HG03135 (cell line): Measurements from ENCODE around the gene NSMCE1.

Experiments
- ATAC-seq: cut with Tn5 transposase; IDR thresholded peaks from one replicate; pipeline ENCODE4 v1.9.1; 2021; ENCODE audit warnings: mild to moderate bottlenecking, moderate library complexity; ENCODE audit not compliant: unreplicated experiment

NSMCE1 gene

DNA sequence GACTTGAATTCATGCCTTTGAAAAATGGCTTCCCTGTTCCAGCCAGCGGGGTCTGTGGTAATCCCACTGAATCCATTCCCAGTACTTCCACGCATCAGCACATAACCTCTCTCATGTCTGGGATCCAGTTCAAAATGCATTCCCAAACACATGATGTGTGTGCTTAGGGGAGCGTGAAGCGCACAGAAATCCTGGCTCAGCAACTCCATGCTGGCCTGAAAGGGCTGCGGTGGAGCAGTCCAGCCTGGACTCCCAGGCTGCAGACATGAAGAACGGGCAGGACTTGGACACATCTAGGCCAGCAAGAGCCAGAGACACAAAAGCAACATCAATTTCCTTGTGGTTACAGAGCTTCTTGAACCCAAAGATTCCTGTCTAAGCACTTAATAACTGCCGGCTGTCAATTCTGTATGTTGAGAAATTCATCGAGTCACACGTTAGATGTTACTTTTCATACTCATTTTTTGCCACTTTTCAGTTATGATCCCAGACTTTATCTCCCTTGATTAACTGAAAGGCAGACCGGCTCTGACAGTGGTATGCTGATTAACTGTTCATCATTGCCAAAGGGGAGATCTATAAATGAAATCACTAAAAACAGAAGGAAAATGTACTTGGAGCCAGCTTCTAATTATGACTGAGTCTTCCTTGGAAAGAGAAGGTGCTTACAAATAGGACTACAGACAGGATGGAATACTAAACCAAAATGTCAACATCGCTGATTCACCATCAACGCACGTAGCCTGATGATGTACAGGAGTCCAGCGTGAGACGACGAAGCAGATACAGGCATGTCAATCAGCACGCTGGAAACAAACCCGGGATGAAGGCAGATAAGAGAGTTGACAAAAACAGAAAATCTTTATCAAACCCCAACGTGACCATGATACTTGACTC lies 23.0 kb downstream of the NSMCE1 start:
- ATAC-seq = no peak

GRCh38 chr16:27244363-27244755 lies 24.2 kb downstream of the NSMCE1 start:
- no peak for ATAC-seq

DNA sequence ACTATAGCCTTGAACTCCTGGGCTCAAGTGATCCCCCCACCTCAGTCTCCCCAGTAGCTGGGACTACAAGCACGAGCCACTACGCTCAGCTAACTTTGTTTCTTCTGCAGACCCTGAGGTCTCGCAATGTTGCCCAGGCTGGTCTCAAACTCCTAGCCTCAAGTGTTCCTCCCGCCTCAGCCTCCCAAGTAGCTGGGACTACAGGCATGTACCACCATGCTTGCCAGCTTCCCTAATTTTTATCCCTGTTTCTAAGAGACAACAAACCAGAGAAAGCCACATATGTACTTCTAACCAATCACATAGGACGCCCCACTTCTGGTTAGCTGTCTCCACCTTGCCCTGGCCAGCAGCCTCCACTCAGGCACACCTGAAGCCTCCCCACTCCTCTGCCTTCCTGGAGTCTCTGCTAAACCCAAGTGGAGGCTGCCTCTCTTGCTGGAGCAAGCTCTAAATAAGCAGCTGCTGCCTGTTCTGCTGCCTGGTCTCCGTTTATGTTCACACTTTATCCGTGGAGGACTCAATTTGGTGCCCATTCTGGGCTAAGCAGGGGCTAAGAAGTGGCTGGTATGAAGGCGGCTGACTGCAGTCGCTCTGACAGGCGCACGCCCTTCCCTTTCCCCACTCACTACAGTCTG lies 24.7 kb downstream of the NSMCE1 start:
- ATAC-seq = no peak

DNA sequence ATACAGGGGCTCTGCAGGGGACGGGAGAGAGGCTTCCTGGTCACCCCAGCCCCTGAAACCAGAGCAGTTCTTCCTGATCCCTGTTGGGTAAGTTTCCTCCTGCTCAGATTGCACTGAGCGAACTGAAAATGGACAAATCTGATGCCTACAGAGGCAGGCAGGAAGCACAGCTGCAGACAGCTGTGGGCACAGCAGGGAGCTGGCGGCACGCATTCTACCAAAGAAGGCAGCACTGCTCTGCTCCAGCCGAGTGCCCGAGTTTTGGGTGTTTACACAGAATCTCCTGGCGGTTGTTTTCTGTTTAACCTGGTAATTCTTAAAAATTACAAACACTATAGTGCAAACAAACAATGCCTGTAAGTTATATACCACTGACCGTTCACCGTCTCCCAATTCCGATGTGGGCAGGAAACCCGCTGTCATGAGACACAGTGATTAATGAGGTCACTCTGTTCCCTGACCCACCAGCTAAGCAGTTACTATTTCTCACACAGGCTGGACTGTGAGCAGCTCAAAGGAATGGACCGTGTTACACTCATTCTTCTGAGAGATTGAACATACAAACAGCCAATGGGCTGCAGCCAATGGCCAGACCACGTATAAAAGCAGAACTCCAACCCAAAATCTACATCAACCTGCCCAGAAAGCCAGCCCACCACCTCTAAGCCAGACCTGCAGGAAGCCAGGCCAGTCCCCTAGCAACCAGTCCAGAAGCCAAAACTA lies 25.5 kb downstream of the NSMCE1 start:
- no peak for ATAC-seq

GRCh38 chr16:27242398-27242797 lies 26.2 kb downstream of the NSMCE1 start:
- ATAC-seq = no peak

DNA sequence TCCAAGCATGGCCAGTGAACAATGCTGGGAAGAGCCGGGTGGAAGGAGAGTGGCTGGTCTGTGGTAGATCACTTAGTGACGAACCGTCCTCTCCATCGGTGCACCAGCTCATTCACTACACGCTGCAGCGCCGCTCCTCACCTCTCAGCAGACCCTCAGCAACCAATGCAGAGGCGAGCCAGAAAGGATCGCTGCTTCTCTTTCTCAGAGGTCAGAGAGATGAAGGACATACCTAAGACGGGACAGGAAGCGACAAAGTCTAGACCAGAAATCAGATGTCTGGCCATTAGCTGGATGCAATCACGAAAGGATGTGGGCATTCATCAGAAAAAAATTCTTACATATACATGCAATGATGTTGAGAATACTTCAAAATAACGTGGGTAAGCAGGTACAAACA lies 26.9 kb downstream of the NSMCE1 start:
- no peak for ATAC-seq

GRCh38 chr16:27240948-27241531 lies 27.5 kb downstream of the NSMCE1 start:
- no peak for ATAC-seq

DNA sequence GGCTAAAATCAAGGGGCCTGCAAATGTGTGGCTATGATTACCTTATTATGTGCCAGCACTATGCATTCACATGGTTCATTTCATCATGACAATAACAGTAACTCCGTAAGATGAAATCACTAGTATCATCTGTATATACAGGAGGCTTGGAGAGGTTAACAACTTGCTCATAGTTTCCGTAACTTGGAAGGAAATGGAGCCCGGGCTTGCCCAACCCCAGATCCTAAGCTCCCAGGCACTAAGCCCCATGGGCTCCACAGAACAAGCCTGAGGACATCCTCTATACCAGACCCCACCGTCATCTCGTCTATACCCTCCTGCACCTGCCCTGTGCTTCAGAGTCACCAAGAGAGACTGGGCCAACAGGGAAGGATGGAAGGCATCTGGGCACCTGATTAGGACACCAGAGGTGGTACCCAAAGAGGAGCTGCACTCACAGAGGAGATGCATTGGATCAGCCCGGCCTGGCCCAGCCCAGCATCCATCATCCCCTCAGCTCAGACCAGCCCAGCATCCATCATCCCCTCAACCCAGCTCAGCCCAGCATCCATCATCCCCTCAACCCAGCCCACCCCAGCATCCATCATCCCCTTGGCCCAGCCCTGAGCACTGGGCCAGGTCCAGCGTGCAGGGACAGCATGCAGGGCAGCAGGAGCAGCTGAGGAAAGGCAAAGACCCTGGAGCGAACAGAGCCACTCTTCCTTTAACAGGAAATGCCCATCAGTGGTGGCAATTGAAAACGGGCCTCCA lies 28.5 kb downstream of the NSMCE1 start:
- no peak for ATAC-seq

DNA sequence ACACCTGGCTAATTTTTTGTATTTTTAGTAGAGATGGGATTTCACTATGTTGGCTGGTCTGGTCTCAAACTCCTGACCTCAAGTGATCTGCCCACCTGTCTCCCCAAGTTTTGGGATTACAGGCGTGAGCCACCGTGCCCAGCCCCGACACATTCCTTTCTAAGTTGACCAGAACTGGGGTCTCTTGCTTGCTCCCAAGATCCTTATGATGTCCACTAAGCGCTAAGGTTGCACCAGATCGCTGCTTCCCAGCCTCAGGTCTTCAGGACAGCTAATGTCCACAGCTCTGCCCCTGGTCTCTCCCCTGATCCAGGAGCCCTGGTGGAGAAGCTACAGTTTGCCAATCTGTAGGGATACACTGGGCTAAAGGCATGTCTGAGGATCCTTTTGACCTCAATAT lies 29.5 kb downstream of the NSMCE1 start:
- no peak for ATAC-seq

- ATAC-seq = no peak
These were observed 30.0 kb downstream of the NSMCE1 start for GRCh38 chr16:27238591-27238990.

GRCh38 chr16:27238016-27238587 lies 30.5 kb downstream of the NSMCE1 start:
- ATAC-seq = peak; percentile 12

DNA sequence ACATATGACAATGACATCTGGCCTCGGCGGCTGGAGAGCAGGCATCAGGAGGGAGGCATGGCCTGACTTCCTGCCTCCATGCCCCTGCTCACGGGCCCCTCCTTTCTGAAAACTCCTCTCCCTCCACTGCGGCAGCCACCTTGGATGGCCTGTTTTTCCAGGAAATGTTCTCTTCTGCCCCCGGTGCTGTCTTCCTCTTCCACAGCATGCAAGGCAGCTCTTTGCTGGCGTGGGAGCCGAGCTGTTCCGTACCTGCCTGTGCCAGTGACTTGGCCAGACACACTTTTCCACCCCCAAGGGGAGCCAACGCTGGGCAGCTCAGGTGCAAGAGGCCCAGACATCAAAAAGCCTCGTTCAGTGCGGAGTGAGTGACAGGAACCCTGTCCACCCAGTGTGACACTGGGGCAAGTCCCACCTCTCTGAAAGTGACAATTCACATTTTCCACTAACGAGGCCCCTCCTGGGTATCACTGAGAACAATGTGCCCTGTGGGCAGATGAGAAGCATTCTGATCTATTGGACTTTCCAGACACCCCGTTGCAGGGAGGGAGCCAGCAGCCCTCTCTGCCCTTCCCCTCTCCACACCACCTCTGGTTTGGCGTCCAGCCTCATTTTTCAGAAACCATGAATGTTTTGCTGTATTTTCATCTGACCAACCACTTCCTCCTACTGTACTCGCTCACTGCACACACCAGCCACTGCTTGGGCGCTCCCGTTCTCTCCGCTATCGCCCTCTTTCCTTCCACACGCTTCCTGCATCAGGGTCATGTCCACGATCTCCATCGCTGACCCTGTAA lies 31.2 kb downstream of the NSMCE1 start:
- peak; percentile 62 for ATAC-seq

GRCh38 chr16:27236635-27237218 lies 31.8 kb downstream of the NSMCE1 start:
- ATAC-seq = no peak

- ATAC-seq = no peak
These were observed 32.7 kb downstream of the NSMCE1 start for GRCh38 chr16:27235938-27236245.

- ATAC-seq = no peak
These were observed 33.3 kb downstream of the NSMCE1 start for GRCh38 chr16:27235055-27235937.

- no peak for ATAC-seq
These were observed 34.0 kb downstream of the NSMCE1 start for GRCh38 chr16:27234603-27235002.

- no peak for ATAC-seq
These were observed 34.4 kb downstream of the NSMCE1 start for GRCh38 chr16:27234171-27234570.

GRCh38 chr16:27233731-27234130 lies 34.8 kb downstream of the NSMCE1 start:
- ATAC-seq = no peak
